GM12878 (cell line): Measurements from ENCODE around the gene CHST2. TPM values are rescaled to one million over a fixed set of nuclear protein-coding genes. Genes with fewer than 3 reads are reported as not detected.

Experiments used
- ATF3 ChIP-seq: IDR thresholded peaks from 2 replicates; pipeline ENCODE4 v1.6.1; 2011; ENCODE audit warnings: low read depth, mild to moderate bottlenecking, low read length, moderate library complexity, borderline replicate concordance; ENCODE audit errors: extremely low read depth
- BACH1 ChIP-seq: fragments of 450-650 bp; IDR thresholded peaks from 2 replicates; pipeline ENCODE4 v1.6.1; 2017; ENCODE audit warnings: mild to moderate bottlenecking, borderline replicate concordance
- BMI1 ChIP-seq: fragments of 450-650 bp; IDR thresholded peaks from 2 replicates; pipeline ENCODE4 v1.6.1; 2016; ENCODE audit warnings: mild to moderate bottlenecking, moderate library complexity, borderline replicate concordance
- CBX5 ChIP-seq: sonication (generic); IDR thresholded peaks from 2 replicates; pipeline ENCODE4 v1.6.1; 2016; ENCODE audit warnings: low read depth, moderate library complexity, mild to moderate bottlenecking, inconsistent platforms
- EGR1 ChIP-seq, 2 experiments: IDR thresholded peaks; 1 replicate in 1 of 2; 2 replicates in 1 of 2; pipeline ENCODE4 v1.6.1; 2011 to 2012; ENCODE audit warnings: low read depth in 2 of 2, low read length in 2 of 2, borderline replicate concordance in 1 of 2, mild to moderate bottlenecking in 1 of 2, moderate library complexity in 1 of 2
- FOS ChIP-seq: IDR thresholded peaks from 3 replicates; pipeline ENCODE4 v1.6.1; 2011; ENCODE audit warnings: borderline replicate concordance; ENCODE audit not compliant: insufficient read length; ENCODE audit errors: extremely low read depth
- HDAC6 ChIP-seq: fragments of 200-600 bp; sonication (generic); IDR thresholded peaks from one replicate; pipeline ENCODE4 v1.8.0; 2017; ENCODE audit warnings: antibody characterized with exemption; ENCODE audit not compliant: unreplicated experiment
- IRF4 ChIP-seq: IDR thresholded peaks from 2 replicates; pipeline ENCODE4 v1.6.1; 2011; ENCODE audit warnings: low read depth, low read length
- JUND ChIP-seq: IDR thresholded peaks from 2 replicates; pipeline ENCODE4 v1.6.1; 2012; ENCODE audit warnings: low read depth, mild to moderate bottlenecking, low read length, improper control_type of control experiment, moderate library complexity
- MTA3 ChIP-seq: IDR thresholded peaks from 2 replicates; pipeline ENCODE4 v1.6.1; 2012; ENCODE audit warnings: low read length, inconsistent platforms, borderline replicate concordance
- MYB ChIP-seq: fragments of 150-350 bp; IDR thresholded peaks from 2 replicates; pipeline ENCODE4 v1.6.1; 2014; ENCODE audit warnings: mild to moderate bottlenecking, low read depth, low read length, borderline replicate concordance
- MYC ChIP-seq: IDR thresholded peaks from 2 replicates; pipeline ENCODE4 v1.6.1; 2011; ENCODE audit warnings: mild to moderate bottlenecking, low read length, moderate library complexity, inconsistent platforms; ENCODE audit not compliant: insufficient read depth, insufficient replicate concordance, insufficient read length, severe bottlenecking
- NFYB ChIP-seq: IDR thresholded peaks from 2 replicates; pipeline ENCODE4 v1.6.1; 2011; ENCODE audit warnings: low read depth, mild to moderate bottlenecking, low read length, improper control_type of control experiment, moderate library complexity; ENCODE audit not compliant: insufficient read depth
- NR2C1 ChIP-seq: fragments of 450-650 bp; IDR thresholded peaks from 2 replicates; pipeline ENCODE4 v1.6.1; 2017; ENCODE audit warnings: antibody characterized with exemption, mild to moderate bottlenecking, moderate library complexity
- NRF1 ChIP-seq: conservative IDR thresholded peaks from 2 replicates; pipeline ENCODE4 v1.6.1; 2011; ENCODE audit warnings: mild to moderate bottlenecking, low read depth, low read length, improper control_type of control experiment
- PKNOX1 ChIP-seq: fragments of 450-650 bp; IDR thresholded peaks from 2 replicates; pipeline ENCODE4 v1.6.1; 2016; ENCODE audit warnings: mild to moderate bottlenecking
- POLR2AphosphoS5 ChIP-seq: IDR thresholded peaks from 2 replicates; pipeline ENCODE4 v1.6.1; 2011; ENCODE audit warnings: mild to moderate bottlenecking, low read length, inconsistent platforms
- PRDM15 ChIP-seq: fragments of 450-650 bp; formaldehyde crosslinking; IDR thresholded peaks from 2 replicates; pipeline ENCODE4 v1.4.0; 2020; ENCODE audit warnings: mild to moderate bottlenecking, moderate library complexity
- SMAD1 ChIP-seq: fragments of 450-650 bp; IDR thresholded peaks from 2 replicates; pipeline ENCODE4 v1.6.1; 2018; ENCODE audit warnings: mild to moderate bottlenecking, low read depth; ENCODE audit not compliant: partially characterized antibody
- SMARCA5 ChIP-seq: fragments of 450-650 bp; IDR thresholded peaks from 2 replicates; pipeline ENCODE4 v1.6.1; 2017; ENCODE audit warnings: mild to moderate bottlenecking
- TAF1 ChIP-seq: IDR thresholded peaks from 2 replicates; pipeline ENCODE4 v1.6.1; 2011; ENCODE audit warnings: mild to moderate bottlenecking, low read depth, low read length, borderline replicate concordance
- TARDBP ChIP-seq: IDR thresholded peaks from 2 replicates; pipeline ENCODE4 v1.6.1; 2016; ENCODE audit warnings: borderline replicate concordance
- ZNF217 ChIP-seq: fragments of 450-650 bp; IDR thresholded peaks from 2 replicates; pipeline ENCODE4 v1.6.1; 2017; ENCODE audit warnings: antibody characterized with exemption, mild to moderate bottlenecking
- ZZZ3 ChIP-seq: IDR thresholded peaks from 2 replicates; pipeline ENCODE4 v1.6.1; 2011; ENCODE audit warnings: low read depth; ENCODE audit not compliant: control insufficient read depth, insufficient read length
- polyA plus RNA-seq, 11 experiments: library from polyadenylated mRNA; depleted of rRNA in 4 of 11; unstranded in 6 of 11; stranded (reverse) in 5 of 11; fragments of >200 nt; fragmentation: Nextera tagmentation in 4 of 11; fragmentation: Illumina TruSeq in 1 of 11; extraction: Ambion mirVana in 4 of 11; extraction: Trizol in 1 of 11; gene quantifications; 1 replicate in 1 of 11; 2 replicates in 10 of 11; pipeline versions ENCODE4 v1.2.1 to v1.2.3, GENCODE V29; 2011 to 2016; ENCODE audit warnings: inconsistent platforms in 2 of 11, missing spikeins in 2 of 11, low read depth in 1 of 11
- total RNA-seq, 4 experiments: library from RNA; depleted of rRNA in 3 of 4; stranded (reverse); fragments of >200 nt in 3 of 4; fragmentation: Illumina TruSeq in 1 of 4; extraction: Trizol in 1 of 4; gene quantifications; 2 replicates each; pipeline versions ENCODE4 v1.2.1 to v1.2.3, GENCODE V29; 2013 to 2021

Gene CHST2
- total and polyA plus RNA-seq, 10 of the 15 experiments (the other 5 are each of a cell fraction or from before 2014, with no cell fraction given), result 1.6 to 37.2 (median 8.8) TPM

- no peak for TF ChIP-seq ATF3
- TF ChIP-seq JUND, result no peak
- TF ChIP-seq PRDM15, result no peak
- no peak for TF ChIP-seq HDAC6
- 0 out of 2 replicates have a peak, but pooled peaks have one; percentile 29 for TF ChIP-seq IRF4
- TF ChIP-seq MYB, result no peak
- TF ChIP-seq NFYB, result no peak
- TF ChIP-seq SMARCA5, result no peak
- peak; percentile 57; the same call in 1 of the 2 replicates for TF ChIP-seq PKNOX1
- TF ChIP-seq NR2C1, result no peak
- TF ChIP-seq TAF1, result no peak
- TF ChIP-seq BACH1, result peak; percentile 14; the same call in 1 of the 2 replicates
- TF ChIP-seq SMAD1, result no peak
- TF ChIP-seq POLR2AphosphoS5, result peak; percentile 60; the same call in 1 of the 2 replicates
- TF ChIP-seq BMI1, result peak; percentile 40; the same call in 1 of the 2 replicates
- TF ChIP-seq MTA3, result peak; percentile 85; the same call in 1 of the 2 replicates
- no peak for TF ChIP-seq EGR1 (IDR thresholded peaks at IDR 0.05; ENCODE audit: borderline replicate concordance in 1 of 2, low read depth in 2 of 2, low read length in 2 of 2)
- no peak for TF ChIP-seq MYC
- TF ChIP-seq TARDBP, result no peak
- TF ChIP-seq CBX5, result 0 out of 2 replicates have a peak, but pooled peaks have one; percentile 68
- no peak; the same call in 1 of the 2 replicates for TF ChIP-seq ZNF217
- TF ChIP-seq ZZZ3, result no peak
- no peak for TF ChIP-seq FOS
- no peak for TF ChIP-seq NRF1
Observed at GRCh38 chr3:143081844-143082778, 37.5 kb upstream of the CHST2 start (continued).
